Activated CD8-positive, alpha-beta memory T cell treated with anti-CD3 and anti-CD28 coated beads for 48 hours (primary cell): ENCODE data around the gene EIF2A.

Source experiments
- DNase-seq, 3 experiments: peaks; one replicate each; pipeline ENCODE4 v3.0.0-alpha.2; 2020; ENCODE audit warnings: low read depth in 2 of 3, low spot score in 2 of 3

Gene EIF2A

GRCh38 chr3:150631515-150632221 is 85.1 kb downstream of the EIF2A start:
- DNase-seq: no peak

- no peak for DNase-seq
Measured at GRCh38 chr3:150635076-150635475, 88.5 kb downstream of the EIF2A start.

- DNase-seq: no peak
Measured at GRCh38 chr3:150635526-150635925, 88.9 kb downstream of the EIF2A start.
